Astrocyte (in vitro differentiated cells and primary cell): ENCODE results near the gene GMDS.

Experiments
- CTCF ChIP-seq: IDR thresholded peaks from 2 replicates; pipeline ENCODE4 v1.5.1; 2011; ENCODE audit warnings: low read depth, mild to moderate bottlenecking, inconsistent platforms, low read length, moderate library complexity; ENCODE audit not compliant: insufficient read depth
- EZH2 ChIP-seq: IDR thresholded peaks from 2 replicates; pipeline ENCODE4 v1.6.1; 2012; ENCODE audit warnings: mild to moderate bottlenecking, low read length, inconsistent platforms; ENCODE audit not compliant: insufficient read depth

GRCh38 chr6:1591926-1592325 is 653.5 kb downstream of the GMDS start:
- TF ChIP-seq CTCF (no peak), EZH2 (no peak)
